Kasumi-1 (cell line): ENCODE results near the gene C1QL4.
A peak's percentile ranks its signal among the peaks of the same experiment; 100 is the strongest.
"Not testable (repeated sequence)": the region's sequence is repeated elsewhere in the genome, so short reads cannot be mapped to it uniquely, and the experiment has no call there.

Experiments
- DNase-seq, 2 experiments: peaks; one replicate each; lab custom pipeline; 2025; lab: John Stamatoyannopoulos, UW

Gene C1QL4

GRCh38 chr12:49333778-49334177, 3.2 kb downstream of the C1QL4 start:
- DNase-seq, result not testable (repeated sequence)

- no peak for DNase-seq
These were observed 4.1 kb downstream of the C1QL4 start for GRCh38 chr12:49332891-49333371.

- DNase-seq, result no peak
These were observed 4.5 kb downstream of the C1QL4 start for GRCh38 chr12:49332441-49332861.

GRCh38 chr12:49331380-49332222, 5.4 kb downstream of the C1QL4 start:
- DNase-seq, result peak; percentile 38 to 40

GRCh38 chr12:49330631-49331379, 6.2 kb downstream of the C1QL4 start:
- DNase-seq, result no peak

GRCh38 chr12:49330032-49330619, 6.9 kb downstream of the C1QL4 start:
- DNase-seq, result no peak

GRCh38 chr12:49328816-49329215, 8.2 kb downstream of the C1QL4 start:
- no peak for DNase-seq

- no peak for DNase-seq
These were observed 9.1 kb downstream of the C1QL4 start for GRCh38 chr12:49327887-49328286.

- no peak for DNase-seq
These were observed 9.6 kb downstream of the C1QL4 start for GRCh38 chr12:49327368-49327767.

GRCh38 chr12:49325606-49326005, 11.4 kb downstream of the C1QL4 start:
- DNase-seq, result no peak

- no peak for DNase-seq
These were observed 13.4 kb downstream of the C1QL4 start for GRCh38 chr12:49323524-49324097.

- peak; percentile 98 to 99 for DNase-seq
These were observed 14.1 kb downstream of the C1QL4 start, which contains the start of gene TROAP for GRCh38 chr12:49322708-49323523. Gene TROAP, plus strand, starts transcription at chr12:49323255. Its CDS starts 354 bp downstream, at chr12:49323609.

GRCh38 chr12:49322367-49322707, 14.7 kb downstream of the C1QL4 start:
- DNase-seq, result no peak

- not testable (repeated sequence) for DNase-seq
These were observed 16.4 kb downstream of the C1QL4 start for GRCh38 chr12:49320411-49321103.

GRCh38 chr12:49317118-49317517, 19.9 kb downstream of the C1QL4 start:
- not testable (repeated sequence) for DNase-seq

- DNase-seq, result no peak
These were observed 22.2 kb downstream of the C1QL4 start for GRCh38 chr12:49314811-49315210.

GRCh38 chr12:49310451-49311000, 26.5 kb downstream of the C1QL4 start:
- DNase-seq, result not testable (repeated sequence)

- DNase-seq, result no peak
These were observed 27.6 kb downstream of the C1QL4 start for GRCh38 chr12:49309386-49309785.

GRCh38 chr12:49305762-49306510, 31.1 kb downstream of the C1QL4 start:
- DNase-seq, result no peak

GRCh38 chr12:49304161-49304560, 32.8 kb downstream of the C1QL4 start:
- no peak for DNase-seq
